Measurements from ENCODE around the gene NUDT19. TPM values are rescaled to one million over a fixed set of nuclear protein-coding genes. Genes with fewer than 3 reads are reported as not detected.
A peak's percentile ranks its signal among the peaks of the same experiment; 100 is the strongest.

Gene NUDT19
- total and polyA plus RNA-seq, 9 of the 15 experiments (the other 6 are each of a cell fraction or from before 2014, with no cell fraction given): 9.6 to 38.6 (median 14.4) TPM

DNA sequence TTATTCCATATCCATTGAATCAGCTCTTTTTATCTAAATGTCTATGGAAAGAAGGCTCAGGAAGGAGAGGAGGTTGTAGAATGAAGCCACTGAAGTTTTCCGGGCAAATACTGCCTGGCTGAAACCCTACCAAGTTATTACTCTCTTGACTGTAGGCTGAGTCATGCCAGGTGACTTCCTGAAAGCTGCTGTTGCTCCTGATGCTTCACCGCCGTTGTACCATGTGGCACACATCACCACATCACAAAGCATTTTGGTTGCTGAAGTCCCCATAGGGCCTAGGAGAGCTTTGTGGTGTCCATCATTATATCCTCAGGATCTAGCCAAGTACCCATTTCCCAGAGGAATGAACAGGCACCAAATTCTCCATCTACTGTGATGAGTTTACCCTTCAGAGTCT is 16.8 kb downstream of the NUDT19 start (continued):
- TF ChIP-seq IRF9 (tag; IDR thresholded peaks at IDR 0.05) (no peak), BCL6 (CRISPR knock-in tag; IDR thresholded peaks at IDR 0.05) (no peak), ZNF146 (CRISPR knock-in tag; IDR thresholded peaks at IDR 0.05; ENCODE audit: unreplicated experiment) (no peak), JUND (IDR thresholded peaks at IDR 0.05; ENCODE audit: borderline replicate concordance, low read depth, low read length) (peak; percentile 23; the same call in 1 of the 2 replicates), JUND (tag; IDR thresholded peaks at IDR 0.05; ENCODE audit: borderline replicate concordance, low read depth, low read length) (no peak), CEBPG (CRISPR knock-in tag; IDR thresholded peaks at IDR 0.05) (no peak), CEBPG (tag; conservative IDR thresholded peaks at IDR 0.05 in 1 of 2, IDR thresholded peaks at IDR 0.05 in 1 of 2) (no peak), ESRRA (IDR thresholded peaks at IDR 0.05; ENCODE audit: borderline replicate concordance, low read depth) (no peak)
- TF ChIP-seq, protein P1, sequence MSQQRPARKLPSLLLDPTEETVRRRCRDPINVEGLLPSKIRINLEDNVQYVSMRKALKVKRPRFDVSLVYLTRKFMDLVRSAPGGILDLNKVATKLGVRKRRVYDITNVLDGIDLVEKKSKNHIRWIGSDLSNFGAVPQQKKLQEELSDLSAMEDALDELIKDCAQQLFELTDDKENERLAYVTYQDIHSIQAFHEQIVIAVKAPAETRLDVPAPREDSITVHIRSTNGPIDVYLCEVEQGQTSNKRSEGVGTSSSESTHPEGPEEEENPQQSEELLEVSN (IDR thresholded peaks at IDR 0.05; ENCODE audit: borderline replicate concordance in 1 of 2, extremely low read depth in 1 of 2, insufficient read depth in 1 of 2, insufficient read length in 1 of 2, low read depth in 1 of 2, low read length in 1 of 2, poor library complexity in 1 of 2, severe bottlenecking in 1 of 2): no peak

All from K562 (cell line).